ENCODE results near the gene JAKMIP3. TPM values are rescaled to one million over a fixed set of nuclear protein-coding genes. Genes with fewer than 3 reads are reported as not detected.

Gene JAKMIP3
- total RNA-seq, 1 donor: 0.36 TPM

- DNase-seq (ENCODE audit: insufficient read length, low spot score, missing footprints): peak; percentile 82
Measured at GRCh38 chr10:132037676-132037975, 28.1 kb upstream of the JAKMIP3 start.

GRCh38 chr10:132039371-132039770 lies 26.4 kb upstream of the JAKMIP3 start:
- DNase-seq (ENCODE audit: insufficient read length, low spot score, missing footprints): peak; percentile 58
- H3K4me1 ChIP-seq (ENCODE audit: insufficient read depth, low read length): no peaks in the 10 kb centered on the region
- no peaks in the 10 kb centered on the region for H3K79me2 ChIP-seq (ENCODE audit: insufficient read depth, low read length)
- H3K9me3 ChIP-seq (ENCODE audit: low read depth, low read length): no peaks in the 10 kb centered on the region
- no peak overlapping the region for H3K4me3 ChIP-seq (ENCODE audit: insufficient read depth, low read length)
- H3K36me3 ChIP-seq (ENCODE audit: insufficient read depth, low read length): no peaks in the 10 kb centered on the region
- no peak overlapping the region for H3K4me2 ChIP-seq (ENCODE audit: insufficient read depth, low read length)
- no peaks in the 10 kb centered on the region for H4K20me1 ChIP-seq (ENCODE audit: insufficient read depth, low read length)
- no peak overlapping the region for H2AFZ ChIP-seq (ENCODE audit: low read length)
- TF ChIP-seq CTCF (IDR thresholded peaks at IDR 0.05; ENCODE audit: extremely low read depth, low read depth, low read length): no peak
- H3K27me3 ChIP-seq (ENCODE audit: insufficient read depth, low read length): peaks cover 46% of the 10 kb centered on the region
- H3K27ac ChIP-seq (ENCODE audit: low read depth, low read length): no peak overlapping the region

More at GRCh38 chr10:132037676-132037975, 28.1 kb upstream of the JAKMIP3 start:
- Histone ChIP-seq H3K4me3 (ENCODE audit: insufficient read depth, low read length) (no peak overlapping the region), H2AFZ (ENCODE audit: low read length) (no peak overlapping the region), H3K4me2 (ENCODE audit: insufficient read depth, low read length) (no peak overlapping the region), H4K20me1 (ENCODE audit: insufficient read depth, low read length) (no peaks in the 10 kb centered on the region), H3K4me1 (ENCODE audit: insufficient read depth, low read length) (no peaks in the 10 kb centered on the region), H3K9me3 (ENCODE audit: low read depth, low read length) (no peaks in the 10 kb centered on the region), H3K27ac (ENCODE audit: low read depth, low read length) (no peak overlapping the region), H3K27me3 (ENCODE audit: insufficient read depth, low read length) (peaks cover 43% of the 10 kb centered on the region), H3K36me3 (ENCODE audit: insufficient read depth, low read length) (no peaks in the 10 kb centered on the region), H3K79me2 (ENCODE audit: insufficient read depth, low read length) (no peaks in the 10 kb centered on the region)
- no peak for TF ChIP-seq CTCF (IDR thresholded peaks at IDR 0.05; ENCODE audit: extremely low read depth, low read depth, low read length)

- Histone ChIP-seq H3K79me2 (ENCODE audit: insufficient read depth, low read length) (no peaks in the 10 kb centered on the region), H3K36me3 (ENCODE audit: insufficient read depth, low read length) (no peaks in the 10 kb centered on the region), H3K27me3 (ENCODE audit: insufficient read depth, low read length) (peaks cover 40% of the 10 kb centered on the region), H4K20me1 (ENCODE audit: insufficient read depth, low read length) (no peaks in the 10 kb centered on the region), H3K4me3 (ENCODE audit: insufficient read depth, low read length) (no peak overlapping the region), H3K27ac (ENCODE audit: low read depth, low read length) (no peak overlapping the region), H3K4me2 (ENCODE audit: insufficient read depth, low read length) (no peak overlapping the region), H2AFZ (ENCODE audit: low read length) (no peak overlapping the region), H3K9me3 (ENCODE audit: low read depth, low read length) (no peaks in the 10 kb centered on the region), H3K4me1 (ENCODE audit: insufficient read depth, low read length) (no peaks in the 10 kb centered on the region)
- TF ChIP-seq CTCF (IDR thresholded peaks at IDR 0.05; ENCODE audit: extremely low read depth, low read depth, low read length): no peak
- peak; percentile 30 for DNase-seq (ENCODE audit: insufficient read length, low spot score, missing footprints)
Measured at GRCh38 chr10:132040046-132040445, 25.7 kb upstream of the JAKMIP3 start.

- Histone ChIP-seq H2AFZ (ENCODE audit: low read length) (no peak overlapping the region), H3K27me3 (ENCODE audit: insufficient read depth, low read length) (peaks cover 30% of the 10 kb centered on the region), H3K4me1 (ENCODE audit: insufficient read depth, low read length) (no peaks in the 10 kb centered on the region), H3K36me3 (ENCODE audit: insufficient read depth, low read length) (no peaks in the 10 kb centered on the region), H3K4me3 (ENCODE audit: insufficient read depth, low read length) (no peak overlapping the region), H3K9me3 (ENCODE audit: low read depth, low read length) (no peaks in the 10 kb centered on the region), H3K79me2 (ENCODE audit: insufficient read depth, low read length) (no peaks in the 10 kb centered on the region), H3K27ac (ENCODE audit: low read depth, low read length) (no peak overlapping the region), H4K20me1 (ENCODE audit: insufficient read depth, low read length) (no peaks in the 10 kb centered on the region), H3K4me2 (ENCODE audit: insufficient read depth, low read length) (no peak overlapping the region)
- DNase-seq (ENCODE audit: insufficient read length, low spot score, missing footprints): peak; percentile 3
- no peak for TF ChIP-seq CTCF (IDR thresholded peaks at IDR 0.05; ENCODE audit: extremely low read depth, low read depth, low read length)
Measured at GRCh38 chr10:132041340-132041739, 24.4 kb upstream of the JAKMIP3 start.

Measured in osteoblast (primary cell).